Inferior parietal cortex (tissue), 1 donor: Measurements from ENCODE around the gene MYO15B.

Experiments used
- DNase-seq: peaks from one replicate; pipeline ENCODE4 v3.0.0-alpha.2; 2016; ENCODE audit errors: extremely low spot score

The MYO15B gene

GRCh38 chr17:75587675-75588595 lies at the start of gene MYO15B:
Gene MYO15B (plus strand): TSS chr17:75587800. CDS start chr17:75588058, 258 bp downstream.
- DNase-seq, result peak; percentile 5

DNA sequence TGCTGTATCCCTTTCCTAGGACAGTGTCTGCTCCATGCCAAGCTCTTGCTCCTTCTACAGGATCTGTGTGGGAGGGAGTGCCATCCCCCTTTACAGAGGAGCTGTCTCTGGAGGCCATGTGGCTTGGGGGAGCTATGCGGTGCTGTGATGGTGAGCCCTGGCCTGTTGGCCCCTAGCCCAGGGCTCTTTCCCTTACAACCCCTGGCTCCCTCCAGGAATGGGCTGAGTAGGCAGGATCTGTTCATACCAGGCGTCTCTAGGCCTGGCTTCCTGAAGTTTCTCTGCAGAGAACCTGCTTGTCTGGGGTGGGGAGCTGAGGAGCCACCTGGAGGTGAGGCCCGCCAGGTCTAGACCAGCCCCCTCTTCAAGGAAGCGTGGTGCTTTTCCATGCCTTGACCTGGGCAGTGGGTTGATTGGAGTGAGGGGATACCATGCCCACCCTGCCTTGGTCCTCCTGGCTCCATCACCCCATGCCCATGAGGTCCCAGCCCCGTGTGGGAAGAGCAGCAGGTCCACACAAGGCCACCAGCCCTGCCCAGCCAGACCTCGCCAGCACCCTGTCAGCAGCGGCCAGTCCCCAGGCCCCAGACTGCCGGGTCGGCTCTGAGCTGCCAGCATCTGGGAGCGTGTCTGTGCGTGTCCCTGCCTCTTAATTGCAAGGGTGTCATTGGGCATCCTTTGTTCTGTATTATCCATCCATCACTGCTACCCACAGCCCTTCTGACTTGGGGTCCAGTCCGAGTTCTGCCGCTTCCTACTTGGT lies 47.5 kb upstream of the MYO15B start:
- DNase-seq, result no peak

DNA sequence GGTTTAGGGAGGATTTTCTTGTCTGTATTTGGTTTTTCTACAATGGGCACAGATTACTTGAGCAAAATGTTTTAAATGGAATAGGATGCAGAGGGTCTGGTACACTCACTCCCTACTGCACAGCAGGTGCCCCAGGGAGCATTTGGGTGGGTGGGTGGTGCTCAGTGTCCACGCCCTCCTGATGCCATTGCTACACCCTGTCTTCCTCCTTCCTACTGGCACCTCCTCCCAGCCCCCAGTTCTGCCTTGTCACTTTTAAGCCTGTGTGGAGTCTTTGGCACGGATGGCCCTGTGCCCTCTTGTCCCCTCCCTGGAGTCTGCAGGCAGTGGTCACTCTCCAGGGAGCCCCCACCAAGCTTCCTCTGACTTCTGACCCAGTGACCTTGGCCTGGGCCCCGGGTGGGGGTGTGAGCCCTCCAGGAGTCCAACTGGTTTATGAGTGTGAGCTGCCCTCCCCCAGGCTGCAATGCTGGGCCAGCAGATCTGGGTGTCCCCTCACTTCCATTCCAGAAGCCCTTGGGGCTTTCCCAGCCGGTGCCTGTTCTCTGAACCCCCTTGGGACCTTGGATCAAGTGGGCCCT lies 46.6 kb upstream of the MYO15B start:
- no peak for DNase-seq

GRCh38 chr17:75542229-75542628 lies 45.4 kb upstream of the MYO15B start:
- DNase-seq, result no peak

DNA sequence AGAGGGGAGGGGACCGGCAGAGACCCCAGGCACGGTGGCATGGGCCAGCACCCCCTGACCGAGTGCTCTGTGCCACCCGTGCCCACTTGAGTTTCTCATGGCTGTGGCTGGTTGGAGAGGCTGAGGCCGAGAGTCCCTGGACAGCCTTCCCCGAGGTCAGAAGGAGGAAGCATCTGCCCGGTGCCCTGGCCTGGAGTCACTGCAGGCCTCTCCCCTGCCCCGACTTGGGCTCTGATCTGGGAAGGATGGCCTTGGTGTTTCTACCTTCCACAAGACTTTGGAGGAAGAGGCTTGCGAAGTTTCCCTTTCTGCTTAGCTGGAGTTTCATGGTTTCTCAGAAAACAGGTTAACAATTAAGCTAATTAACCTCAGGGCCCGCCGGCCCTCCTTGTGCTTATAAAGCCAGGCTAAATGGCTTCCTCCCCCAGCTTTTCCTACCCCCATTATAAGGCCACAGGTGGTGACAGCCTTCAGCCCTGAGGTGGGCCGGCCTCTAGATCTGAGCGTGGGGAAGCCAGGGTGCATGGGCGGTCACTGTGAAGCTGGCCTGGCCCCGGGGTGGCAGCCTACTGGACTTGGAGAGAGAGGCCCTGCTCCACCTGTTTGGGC lies 44.8 kb upstream of the MYO15B start:
- DNase-seq, result no peak

- no peak for DNase-seq
Observed at GRCh38 chr17:75544250-75544649, 43.4 kb upstream of the MYO15B start.

DNA sequence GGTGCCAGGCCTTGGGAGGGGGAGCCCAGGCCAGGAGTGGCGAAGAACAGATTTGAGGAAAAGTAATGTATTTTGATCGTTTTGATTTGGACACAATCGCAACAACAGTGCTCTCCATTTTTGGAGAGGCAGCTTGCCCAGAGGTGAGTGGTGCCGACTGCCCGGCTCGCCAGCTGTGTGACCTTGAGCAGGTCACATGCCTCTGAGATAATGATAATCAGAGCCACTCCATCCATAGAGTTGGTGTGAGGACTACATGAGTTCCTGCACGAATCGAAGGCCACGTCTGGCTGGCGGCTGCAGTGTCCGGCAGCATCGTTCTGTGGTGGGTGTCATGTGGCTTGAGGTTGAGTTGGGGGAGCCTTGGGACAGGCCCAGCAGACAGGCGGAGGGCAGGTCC lies 41.4 kb upstream of the MYO15B start:
- no peak for DNase-seq

DNA sequence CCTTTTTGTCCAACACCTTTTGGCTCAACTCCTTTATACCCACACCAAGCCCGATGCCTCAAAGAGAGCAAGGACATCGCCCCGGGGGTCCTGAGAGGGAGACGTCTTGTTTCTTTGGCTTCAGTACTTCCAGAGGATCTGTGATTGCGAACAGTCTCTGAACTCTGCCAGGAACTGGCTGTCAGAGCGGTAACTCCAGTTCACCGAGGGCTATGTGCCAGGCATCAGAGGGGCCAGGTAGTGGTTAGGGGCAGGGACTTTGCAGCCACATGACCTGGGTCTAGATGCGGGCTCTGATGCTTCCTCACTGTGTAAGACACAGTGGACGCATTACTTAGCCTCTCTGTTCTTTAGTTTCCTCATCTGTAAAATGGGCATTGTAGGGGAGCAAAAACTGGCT lies 40.5 kb upstream of the MYO15B start:
- DNase-seq, result no peak

- no peak for DNase-seq
Observed at GRCh38 chr17:75548813-75549212, 38.8 kb upstream of the MYO15B start.

GRCh38 chr17:75549246-75550138 lies 38.1 kb upstream of the MYO15B start:
- no peak for DNase-seq

DNA sequence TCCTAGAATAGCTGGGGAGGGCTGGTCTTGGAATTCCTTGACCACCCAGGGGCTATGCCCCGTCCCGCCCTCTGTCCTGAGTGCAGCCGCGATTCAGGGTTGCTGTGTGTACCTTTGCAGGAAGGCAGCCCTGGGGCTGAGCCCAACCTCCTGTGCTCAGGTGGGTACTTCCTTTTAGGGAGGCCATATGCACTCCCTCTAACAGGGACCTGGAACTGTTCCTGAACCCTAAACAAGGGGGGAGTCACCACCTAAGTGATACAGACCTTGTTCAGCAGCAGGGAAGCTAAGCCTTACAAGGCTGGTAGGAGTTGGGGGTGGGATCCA lies 37.5 kb upstream of the MYO15B start:
- DNase-seq, result no peak

DNA sequence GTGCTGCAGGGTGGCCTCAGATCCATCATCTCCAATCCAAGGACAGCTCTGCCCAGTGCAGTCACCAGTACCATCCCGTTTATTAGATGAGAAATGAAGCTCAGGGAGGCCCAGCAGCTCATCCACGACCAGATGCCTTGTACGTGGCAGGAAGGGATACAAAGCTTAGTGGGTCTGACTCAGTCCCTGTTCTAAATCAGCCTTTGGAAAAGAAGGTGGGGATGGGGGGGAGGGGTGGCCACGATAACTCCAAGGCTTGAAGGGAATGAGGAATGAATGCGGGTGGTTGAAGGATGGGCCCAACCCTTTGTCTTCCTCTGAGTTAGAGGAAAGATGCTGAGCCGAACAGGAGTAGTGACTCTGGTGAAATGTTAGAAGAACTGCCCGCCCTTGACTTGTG lies 36.3 kb upstream of the MYO15B start:
- DNase-seq, result no peak

GRCh38 chr17:75552425-75553294 lies 34.9 kb upstream of the MYO15B start:
- no peak for DNase-seq

GRCh38 chr17:75553295-75554110 lies 34.1 kb upstream of the MYO15B start:
- DNase-seq, result no peak

DNA sequence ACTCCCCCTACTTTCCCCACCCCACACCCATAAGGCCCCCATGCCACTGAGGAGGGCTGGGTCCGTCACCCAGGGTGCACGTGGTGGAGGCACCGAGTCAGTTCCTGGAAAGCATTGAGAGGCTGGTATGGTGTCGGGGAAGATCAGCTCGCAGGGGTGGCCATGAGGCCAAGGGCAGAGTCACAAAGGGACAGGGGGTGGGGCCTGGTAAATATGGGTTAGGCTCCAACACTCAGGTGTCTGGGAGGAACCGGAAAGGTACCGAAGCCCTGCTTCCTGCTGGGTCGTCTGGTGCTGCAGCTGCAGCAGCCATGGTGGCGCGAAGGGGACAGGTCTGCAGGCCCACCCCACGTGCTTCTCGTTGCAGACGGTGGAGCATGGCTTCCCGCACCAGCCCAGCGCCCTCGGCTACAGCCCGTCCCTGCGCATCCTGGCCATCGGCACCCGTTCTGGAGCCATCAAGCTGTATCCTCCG lies 31.9 kb upstream of the MYO15B start:
- no peak for DNase-seq

DNA sequence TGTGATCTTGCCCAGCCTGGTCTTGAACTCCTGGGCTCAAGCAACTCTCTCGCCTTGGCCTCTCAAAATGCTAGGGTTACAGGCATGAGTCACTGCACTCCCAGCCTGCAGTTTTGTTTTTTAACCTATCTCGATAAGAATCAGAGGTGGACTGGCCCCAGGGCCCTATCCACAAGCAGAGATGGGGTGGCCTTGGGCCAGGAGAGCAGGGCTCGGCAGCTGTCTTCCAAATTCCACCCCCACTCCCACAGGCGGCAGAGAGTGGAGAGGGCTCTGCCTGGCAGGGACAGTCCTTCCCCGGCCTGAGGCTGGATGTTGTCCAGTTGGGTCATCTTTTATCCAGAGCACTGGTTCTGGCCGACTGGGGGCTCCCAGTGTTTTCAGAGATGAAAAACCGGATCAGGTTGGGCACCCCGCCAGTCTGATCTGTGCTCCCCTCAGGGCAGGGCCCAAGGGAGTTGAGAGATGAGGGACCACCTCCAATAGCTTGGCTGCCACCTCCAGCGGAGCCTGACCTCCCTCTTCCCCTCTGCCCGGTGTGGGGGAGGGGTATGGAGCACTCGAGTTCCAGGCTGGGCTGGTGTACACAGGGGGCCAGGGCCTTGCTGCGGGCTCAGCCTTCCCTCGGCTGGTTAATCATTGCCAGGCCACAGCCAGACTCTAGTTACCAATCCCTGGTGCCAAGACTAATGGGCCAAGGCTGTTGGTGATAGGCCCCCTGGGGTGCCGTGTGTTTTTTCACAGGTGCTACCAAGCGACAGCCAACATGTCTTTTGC lies 30.3 kb upstream of the MYO15B start:
- peak; percentile 54 for DNase-seq

GRCh38 chr17:75557852-75558665 lies 29.5 kb upstream of the MYO15B start:
- DNase-seq, result no peak
